HepG2 (cell line): ENCODE data around the gene RSAD2. TPM values are rescaled to one million over a fixed set of nuclear protein-coding genes. Genes with fewer than 3 reads are reported as not detected.

Experiments used
- ARHGAP35 ChIP-seq: sonication (generic); formaldehyde crosslinking; IDR thresholded peaks from 2 replicates; pipeline ENCODE4 v1.9.0; 2022; ENCODE audit warnings: mild to moderate bottlenecking, inconsistent platforms, moderate library complexity, missing genetic modification reagents, borderline replicate concordance
- E2F5 ChIP-seq: sonication (generic); formaldehyde crosslinking; conservative IDR thresholded peaks from 2 replicates; pipeline ENCODE4 v1.4.0; 2020; ENCODE audit warnings: missing genetic modification reagents
- FLYWCH1 ChIP-seq: sonication (generic); formaldehyde crosslinking; IDR thresholded peaks from 2 replicates; pipeline ENCODE4 v1.8.1; 2023; ENCODE audit warnings: mild to moderate bottlenecking, missing genetic modification reagents
- HNF4G ChIP-seq, 2 experiments: sonication (generic) in 1 of 2; formaldehyde crosslinking in 1 of 2; IDR thresholded peaks; 2 replicates each; pipeline versions ENCODE4 v1.4.0 to v1.6.1; 2011 to 2020; ENCODE audit warnings: borderline replicate concordance in 2 of 2, low read depth in 2 of 2, mild to moderate bottlenecking in 2 of 2, low read length in 1 of 2, missing genetic modification reagents in 1 of 2, moderate library complexity in 1 of 2
- IRF2 ChIP-seq: IDR thresholded peaks from 2 replicates; pipeline ENCODE4 v1.6.1; 2018; ENCODE audit warnings: missing genetic modification reagents, missing compliant biosample characterization
- RFXANK ChIP-seq: IDR thresholded peaks from 2 replicates; pipeline ENCODE4 v1.6.1; 2016
- YY1 ChIP-seq: IDR thresholded peaks from 2 replicates; pipeline ENCODE4 v1.6.1; 2011; ENCODE audit warnings: low read length, low read depth, moderate library complexity, mild to moderate bottlenecking; ENCODE audit not compliant: insufficient read depth, insufficient replicate concordance
- ZNF256 ChIP-seq: sonication (generic); formaldehyde crosslinking; conservative IDR thresholded peaks from 2 replicates; pipeline ENCODE4 v1.4.0; 2020; ENCODE audit warnings: missing genetic modification reagents
- ZNF276 ChIP-seq: sonication (generic); formaldehyde crosslinking; IDR thresholded peaks from 2 replicates; pipeline ENCODE4 v1.4.0; 2020; ENCODE audit warnings: mild to moderate bottlenecking, low read depth, missing genetic modification reagents
- ZNF331 ChIP-seq: sonication (generic); formaldehyde crosslinking; IDR thresholded peaks from 2 replicates; pipeline ENCODE4 v1.4.0; 2020; ENCODE audit warnings: missing genetic modification reagents
- ZNF549 ChIP-seq: sonication (generic); formaldehyde crosslinking; IDR thresholded peaks from 2 replicates; pipeline ENCODE4 v1.5.0; 2020; ENCODE audit warnings: missing genetic modification reagents
- ZNF550 ChIP-seq: sonication (generic); formaldehyde crosslinking; IDR thresholded peaks from 2 replicates; pipeline ENCODE4 v1.4.0; 2020; ENCODE audit warnings: mild to moderate bottlenecking, missing genetic modification reagents, borderline replicate concordance
- polyA plus RNA-seq, 8 experiments: library from polyadenylated mRNA; depleted of rRNA in 3 of 8; stranded (reverse) in 7 of 8; unstranded in 1 of 8; fragments of >200 nt; fragmentation: Illumina TruSeq in 4 of 8; extraction: Trizol in 4 of 8; gene quantifications; 2 replicates each; pipeline versions ENCODE4 v1.2.1 to v1.2.3, GENCODE V29; 2011 to 2016; ENCODE audit warnings: low read depth in 4 of 8, missing spikeins in 1 of 8, mixed read lengths in 1 of 8; ENCODE audit not compliant: insufficient read depth in 1 of 8
- total RNA-seq, 5 experiments: library from RNA; depleted of rRNA; stranded (reverse); fragments of >200 nt; fragmentation: Illumina TruSeq; extraction: Trizol; gene quantifications; 2 replicates each; pipeline ENCODE4 v1.2.3, GENCODE V29; 2016; ENCODE audit warnings: low read depth in 1 of 5
- TF ChIP-seq, protein P1 (sequence below): IDR thresholded peaks from 2 replicates; pipeline ENCODE4 v1.6.1; 2018; ENCODE audit warnings: missing genetic modification reagents, mild to moderate bottlenecking, missing compliant biosample characterization
- TF ChIP-seq, protein P2 (sequence below): sonication (generic); formaldehyde crosslinking; IDR thresholded peaks from 2 replicates; pipeline ENCODE4 v1.4.0; 2020; ENCODE audit warnings: mild to moderate bottlenecking, low read depth, missing genetic modification reagents
- TF ChIP-seq, protein P3 (sequence below): sonication (generic); formaldehyde crosslinking; IDR thresholded peaks from 2 replicates; pipeline ENCODE4 v1.4.0; 2020; ENCODE audit warnings: low read depth, mild to moderate bottlenecking, missing genetic modification reagents
- TF ChIP-seq, protein P4 (sequence below): sonication (generic); formaldehyde crosslinking; IDR thresholded peaks from 2 replicates; pipeline ENCODE4 v1.8.1; 2023; ENCODE audit warnings: mild to moderate bottlenecking, moderate library complexity, missing genetic modification reagents

The RSAD2 gene
- total and polyA plus RNA-seq, 2 of the 13 experiments (the other 11 are each of a cell fraction or from before 2014, with no cell fraction given), result 0.11 TPM; not detected in 1

DNA sequence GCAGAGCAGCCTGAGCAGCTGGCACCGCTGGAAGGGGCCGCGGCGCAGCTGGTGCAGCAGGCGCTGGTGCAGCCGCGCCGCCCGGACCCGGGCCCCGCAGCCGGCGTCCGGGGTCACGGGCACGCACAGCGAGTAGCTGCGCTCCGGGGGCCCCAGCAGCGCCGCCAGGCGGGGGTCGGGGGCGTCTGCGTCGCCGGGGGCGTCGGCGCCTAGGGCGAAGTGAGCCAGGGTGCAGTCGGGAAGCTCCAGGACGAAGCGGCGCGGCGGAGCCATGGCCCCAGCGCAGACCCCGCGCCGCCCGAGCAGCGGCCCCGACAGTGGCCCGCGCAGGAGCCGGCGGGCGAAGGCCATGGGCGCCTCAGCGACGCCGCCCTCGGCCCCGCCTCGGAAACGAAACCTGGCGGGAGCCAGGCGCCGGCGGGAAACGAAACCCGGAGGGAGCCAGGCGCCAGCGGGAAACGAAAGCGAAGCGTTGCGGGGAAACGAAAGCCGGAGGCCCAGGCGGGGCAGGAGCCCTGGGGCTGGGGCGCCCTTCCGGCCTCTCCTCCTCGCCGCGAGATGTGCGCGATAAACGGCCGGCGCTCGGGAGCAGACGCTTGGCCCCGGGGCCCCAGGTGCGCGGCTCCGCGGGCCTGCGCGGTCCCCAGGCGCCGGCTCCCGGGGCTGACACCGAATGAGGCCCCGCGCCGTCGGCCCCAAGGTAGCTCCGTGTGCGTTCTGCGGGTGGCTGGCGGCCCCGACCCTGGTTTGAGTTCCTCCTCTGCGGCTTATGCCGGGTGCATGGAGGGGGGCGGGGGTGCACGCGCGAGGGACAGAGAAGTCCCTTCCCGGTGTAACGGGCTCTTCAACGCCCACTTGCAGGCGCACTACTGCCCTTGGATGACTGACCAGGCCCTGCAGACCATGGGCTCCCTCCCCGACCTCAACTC lies 12.0 kb upstream of the RSAD2 start, which contains the start of gene CMPK2 (continued):
- TF ChIP-seq, protein P1, sequence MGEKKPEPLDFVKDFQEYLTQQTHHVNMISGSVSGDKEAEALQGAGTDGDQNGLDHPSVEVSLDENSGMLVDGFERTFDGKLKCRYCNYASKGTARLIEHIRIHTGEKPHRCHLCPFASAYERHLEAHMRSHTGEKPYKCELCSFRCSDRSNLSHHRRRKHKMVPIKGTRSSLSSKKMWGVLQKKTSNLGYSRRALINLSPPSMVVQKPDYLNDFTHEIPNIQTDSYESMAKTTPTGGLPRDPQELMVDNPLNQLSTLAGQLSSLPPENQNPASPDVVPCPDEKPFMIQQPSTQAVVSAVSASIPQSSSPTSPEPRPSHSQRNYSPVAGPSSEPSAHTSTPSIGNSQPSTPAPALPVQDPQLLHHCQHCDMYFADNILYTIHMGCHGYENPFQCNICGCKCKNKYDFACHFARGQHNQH (CRISPR knock-in tag), result 0 out of 2 replicates have a peak, but pooled peaks have one; percentile 5
- TF ChIP-seq, protein P2, sequence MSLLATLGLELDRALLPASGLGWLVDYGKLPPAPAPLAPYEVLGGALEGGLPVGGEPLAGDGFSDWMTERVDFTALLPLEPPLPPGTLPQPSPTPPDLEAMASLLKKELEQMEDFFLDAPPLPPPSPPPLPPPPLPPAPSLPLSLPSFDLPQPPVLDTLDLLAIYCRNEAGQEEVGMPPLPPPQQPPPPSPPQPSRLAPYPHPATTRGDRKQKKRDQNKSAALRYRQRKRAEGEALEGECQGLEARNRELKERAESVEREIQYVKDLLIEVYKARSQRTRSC (CRISPR knock-in tag), result 0 out of 2 replicates have a peak, but pooled peaks have one; percentile 72
- TF ChIP-seq, protein P3, sequence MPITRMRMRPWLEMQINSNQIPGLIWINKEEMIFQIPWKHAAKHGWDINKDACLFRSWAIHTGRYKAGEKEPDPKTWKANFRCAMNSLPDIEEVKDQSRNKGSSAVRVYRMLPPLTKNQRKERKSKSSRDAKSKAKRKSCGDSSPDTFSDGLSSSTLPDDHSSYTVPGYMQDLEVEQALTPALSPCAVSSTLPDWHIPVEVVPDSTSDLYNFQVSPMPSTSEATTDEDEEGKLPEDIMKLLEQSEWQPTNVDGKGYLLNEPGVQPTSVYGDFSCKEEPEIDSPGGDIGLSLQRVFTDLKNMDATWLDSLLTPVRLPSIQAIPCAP (CRISPR knock-in tag), result peak; percentile 93
- TF ChIP-seq YY1 (peak; percentile 19), HNF4G (IDR thresholded peaks at IDR 0.05; ENCODE audit: borderline replicate concordance, low read depth, low read length) (no peak), HNF4G (CRISPR knock-in tag; IDR thresholded peaks at IDR 0.05; ENCODE audit: borderline replicate concordance, low read depth) (no peak), RFXANK (no peak), FLYWCH1 (CRISPR knock-in tag) (no peak), E2F5 (CRISPR knock-in tag) (peak; percentile 72), ZNF256 (CRISPR knock-in tag) (0 out of 2 replicates have a peak, but pooled peaks have one; percentile 39), ARHGAP35 (CRISPR knock-in tag) (no peak; the same call in 1 of the 2 replicates), ZNF276 (CRISPR knock-in tag) (0 out of 2 replicates have a peak, but pooled peaks have one; percentile 61), ZNF331 (CRISPR knock-in tag) (0 out of 2 replicates have a peak, but pooled peaks have one; percentile 19), ZNF550 (no peak), IRF2 (peak; percentile 34; the same call in 1 of the 2 replicates), ZNF549 (no peak)
- TF ChIP-seq, protein P4, sequence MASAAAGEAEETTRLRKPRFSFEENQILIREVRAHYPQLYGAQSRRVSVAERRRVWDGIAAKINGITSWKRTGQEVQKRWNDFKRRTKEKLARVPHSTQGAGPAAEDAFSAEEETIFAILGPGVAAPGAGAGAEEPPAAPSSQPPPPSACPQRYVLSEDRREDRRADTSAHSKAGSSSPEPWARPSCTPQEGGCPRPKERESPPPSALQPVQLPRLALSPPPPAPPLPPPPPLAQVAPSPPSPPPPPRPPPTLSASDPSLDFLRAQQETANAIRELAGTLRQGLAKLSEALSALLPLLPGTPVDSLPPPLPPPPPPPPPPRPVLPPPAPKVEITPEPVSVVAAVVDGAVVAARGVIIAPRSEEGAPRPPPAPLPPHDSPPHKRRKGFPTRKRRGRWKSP (CRISPR knock-in tag), result peak; percentile 46; the same call in 1 of the 2 replicates
